NCI-H69 (cell line): Measurements from ENCODE around the gene PLXNB2.
"Not testable (repeated sequence)": the region's sequence is repeated elsewhere in the genome, so short reads cannot be mapped to it uniquely, and the experiment has no call there.

ENCODE experiments used
- DNase-seq: peaks from one replicate; lab custom pipeline; 2025; lab: John Stamatoyannopoulos, UW

PLXNB2 gene

GRCh38 chr22:50306753-50307749 is at the start of gene PLXNB2:
PLXNB2 (minus strand) TSS chr22:50307646; CDS start chr22:50290584, 17,062 bp downstream.
- DNase-seq = peak; percentile 96

- no peak for DNase-seq
Observed at GRCh38 chr22:50357222-50357621, 49.8 kb upstream of the PLXNB2 start.

GRCh38 chr22:50356186-50356585 is 48.7 kb upstream of the PLXNB2 start:
- DNase-seq = no peak

- no peak for DNase-seq
Observed at GRCh38 chr22:50348058-50348457, 40.6 kb upstream of the PLXNB2 start.

- DNase-seq = no peak
Observed at GRCh38 chr22:50347157-50347556, 39.7 kb upstream of the PLXNB2 start.

- DNase-seq = no peak
Observed at GRCh38 chr22:50346470-50346869, 39.0 kb upstream of the PLXNB2 start.

GRCh38 chr22:50343541-50343935 is 36.1 kb upstream of the PLXNB2 start:
- no peak for DNase-seq

GRCh38 chr22:50342651-50343540 is 35.5 kb upstream of the PLXNB2 start, which contains the start of gene PPP6R2:
PPP6R2 (plus strand) TSS chr22:50343327; CDS start chr22:50393909, 50,582 bp downstream.
- peak; percentile 91 for DNase-seq

GRCh38 chr22:50341977-50342650 is 34.7 kb upstream of the PLXNB2 start:
- DNase-seq = peak; percentile 92

- DNase-seq = peak; percentile 25
Observed at GRCh38 chr22:50339945-50340879, 32.8 kb upstream of the PLXNB2 start.

GRCh38 chr22:50338860-50339462 is 31.5 kb upstream of the PLXNB2 start:
- no peak for DNase-seq

- no peak for DNase-seq
Observed at GRCh38 chr22:50338042-50338573, 30.7 kb upstream of the PLXNB2 start.

GRCh38 chr22:50337262-50338041 is 30.0 kb upstream of the PLXNB2 start:
- DNase-seq = no peak

- DNase-seq = not testable (repeated sequence)
Observed at GRCh38 chr22:50334433-50334832, 27.0 kb upstream of the PLXNB2 start.

GRCh38 chr22:50329236-50329635 is 21.8 kb upstream of the PLXNB2 start:
- DNase-seq = no peak

GRCh38 chr22:50327711-50328019 is 20.2 kb upstream of the PLXNB2 start:
- no peak for DNase-seq

- DNase-seq = peak; percentile 95
Observed at GRCh38 chr22:50326956-50327710, 19.7 kb upstream of the PLXNB2 start, which contains the start of gene DENND6B. DENND6B (minus strand) TSS chr22:50327012; CDS start chr22:50326988, 24 bp downstream.

GRCh38 chr22:50326225-50326955 is 18.9 kb upstream of the PLXNB2 start:
- no peak for DNase-seq
